DMS153 treated with DMSO at 0.1 percent for 48 hours (cell line): ENCODE measurements around the gene ASTL.

Experiments
- DNase-seq: peaks from one replicate; lab custom pipeline; 2025; ENCODE audit not compliant: unreplicated experiment; lab: John Stamatoyannopoulos, UW

ASTL gene

DNA sequence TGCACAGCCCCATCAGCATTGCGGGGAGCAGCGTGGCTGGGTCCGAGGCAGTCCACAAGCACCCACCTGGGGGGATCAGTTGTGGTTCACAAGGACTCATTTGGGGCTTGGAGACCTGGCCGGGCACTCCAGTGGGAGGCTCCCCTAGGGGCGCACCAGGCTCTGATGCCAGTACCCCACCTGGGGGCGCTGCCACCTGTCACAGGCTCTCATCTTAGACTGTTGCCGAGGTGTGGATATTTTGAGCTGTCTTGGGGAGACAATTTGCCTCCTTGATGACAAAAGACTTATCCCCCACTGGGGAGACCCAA lies 25.0 kb downstream of the ASTL start:
- DNase-seq: no peak

DNA sequence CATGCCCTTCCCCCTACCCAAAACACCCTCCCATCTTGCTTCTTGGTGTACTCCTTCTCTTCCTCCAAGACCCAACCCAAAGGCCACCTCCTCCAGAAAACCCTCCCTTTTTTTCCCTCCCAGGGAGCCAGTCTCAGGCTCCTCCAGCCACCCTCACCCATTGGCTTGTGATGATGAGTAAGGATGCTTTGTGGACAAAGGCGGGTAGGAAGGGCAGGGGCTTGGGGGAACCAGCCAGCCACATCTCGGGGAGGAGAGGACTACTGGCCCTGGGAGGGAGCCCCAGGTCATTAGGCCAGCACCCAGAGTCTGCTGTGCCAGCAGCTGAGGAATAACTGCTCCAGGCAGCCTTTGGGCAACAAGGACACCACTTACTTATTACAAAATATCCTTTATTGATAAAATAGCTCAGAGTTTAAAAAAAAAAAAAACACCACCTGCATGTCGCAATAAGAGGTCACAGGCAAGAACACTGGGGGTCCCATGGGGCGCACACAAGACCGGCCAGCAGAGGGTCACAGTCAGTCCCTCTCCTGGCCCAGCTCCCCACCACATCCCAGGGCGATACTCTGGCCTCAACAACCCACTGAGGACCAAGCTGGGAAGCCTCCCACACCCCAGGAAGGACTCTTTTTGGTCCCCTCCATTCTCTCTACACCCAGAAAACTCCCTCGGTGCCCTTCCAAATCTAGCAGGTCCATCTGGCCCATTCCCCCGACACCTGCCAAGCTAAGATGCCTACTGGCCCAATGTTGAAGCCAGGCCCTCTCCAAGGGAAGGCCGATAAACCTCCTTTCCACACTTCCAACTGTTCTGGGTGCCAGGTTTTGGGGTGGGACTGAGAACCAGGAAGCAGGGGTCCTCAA lies 25.6 kb downstream of the ASTL start:
- no peak for DNase-seq

DNA sequence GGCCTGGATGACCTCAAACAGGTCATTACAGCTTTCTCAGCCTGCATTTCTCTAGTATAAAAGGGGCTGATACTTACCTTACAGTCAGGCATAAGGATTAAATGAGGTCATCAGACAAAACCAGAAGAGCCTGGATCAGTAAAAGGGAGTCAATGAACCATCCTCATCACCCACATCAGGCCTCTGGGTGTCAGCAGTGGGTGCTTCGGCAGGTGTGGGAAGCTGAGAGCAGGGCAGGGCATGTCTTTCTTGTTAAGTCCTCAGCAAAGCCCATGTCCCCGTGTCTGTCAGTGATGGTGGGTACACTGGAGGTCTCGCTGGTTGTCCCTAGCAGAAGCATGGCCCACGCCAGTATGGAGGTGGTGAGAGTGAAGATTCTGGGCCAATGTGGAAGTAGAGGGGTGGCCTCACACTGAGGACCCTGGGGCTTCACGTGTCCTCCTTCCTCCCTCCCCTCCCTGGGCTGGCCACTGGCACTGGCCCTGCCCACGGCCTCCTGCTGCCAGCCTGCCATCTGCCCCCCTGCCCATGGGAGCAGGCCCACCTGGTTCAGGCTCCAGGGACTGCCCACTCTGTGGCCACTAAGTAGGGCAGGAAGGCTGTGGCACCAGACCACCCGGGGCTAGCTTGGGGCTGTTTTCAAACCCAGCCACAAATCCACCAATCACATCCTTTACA lies 26.3 kb downstream of the ASTL start:
- no peak for DNase-seq

DNA sequence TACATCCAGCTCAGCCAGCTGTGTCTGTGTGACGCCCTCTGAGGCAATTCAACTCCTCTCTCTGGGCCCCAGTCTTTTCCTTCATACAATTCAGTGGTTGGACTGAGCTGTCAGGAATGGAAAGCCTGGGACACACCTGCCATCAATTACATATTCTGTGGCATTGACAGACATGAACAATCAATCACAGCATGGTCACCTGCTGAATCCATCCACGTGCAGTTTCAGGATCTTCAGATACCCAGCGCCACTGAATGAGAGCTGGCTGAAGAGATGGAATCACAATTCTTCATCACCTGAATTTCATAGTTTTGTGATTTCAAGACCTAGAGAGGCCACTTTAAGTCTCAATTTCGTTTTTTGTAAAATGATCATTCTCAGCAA lies 27.1 kb downstream of the ASTL start:
- DNase-seq: no peak

DNA sequence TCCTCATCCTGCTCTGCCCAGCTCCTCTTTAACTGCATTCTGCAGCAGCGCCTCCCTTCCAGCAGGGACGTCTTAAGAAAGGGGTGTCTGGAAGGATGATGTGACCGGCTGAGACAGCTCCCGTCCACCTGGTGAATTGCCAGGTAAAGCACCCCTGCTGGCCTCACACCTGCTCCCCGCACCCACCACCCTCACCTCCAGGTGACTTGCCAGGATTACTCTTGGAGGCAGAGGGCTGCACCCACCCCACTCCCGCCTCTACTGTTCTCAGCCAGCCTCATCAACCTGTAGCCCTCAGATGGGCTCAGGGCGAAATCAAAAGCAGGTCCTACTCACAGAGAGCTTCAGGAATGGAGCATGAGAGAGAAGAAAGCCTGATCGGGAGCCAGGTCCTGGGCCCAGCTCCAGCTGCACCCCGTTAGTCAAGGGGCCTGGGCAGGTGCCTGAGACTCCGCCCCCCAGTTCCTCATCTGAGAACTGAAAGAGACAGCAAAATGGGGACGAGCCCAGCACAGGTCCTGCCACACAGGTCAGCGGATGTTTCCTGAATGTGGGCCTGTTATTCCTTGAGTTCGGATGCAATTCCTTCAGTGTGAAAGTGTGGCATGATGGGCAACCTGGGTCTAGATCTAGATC lies 27.6 kb downstream of the ASTL start:
- no peak for DNase-seq

DNA sequence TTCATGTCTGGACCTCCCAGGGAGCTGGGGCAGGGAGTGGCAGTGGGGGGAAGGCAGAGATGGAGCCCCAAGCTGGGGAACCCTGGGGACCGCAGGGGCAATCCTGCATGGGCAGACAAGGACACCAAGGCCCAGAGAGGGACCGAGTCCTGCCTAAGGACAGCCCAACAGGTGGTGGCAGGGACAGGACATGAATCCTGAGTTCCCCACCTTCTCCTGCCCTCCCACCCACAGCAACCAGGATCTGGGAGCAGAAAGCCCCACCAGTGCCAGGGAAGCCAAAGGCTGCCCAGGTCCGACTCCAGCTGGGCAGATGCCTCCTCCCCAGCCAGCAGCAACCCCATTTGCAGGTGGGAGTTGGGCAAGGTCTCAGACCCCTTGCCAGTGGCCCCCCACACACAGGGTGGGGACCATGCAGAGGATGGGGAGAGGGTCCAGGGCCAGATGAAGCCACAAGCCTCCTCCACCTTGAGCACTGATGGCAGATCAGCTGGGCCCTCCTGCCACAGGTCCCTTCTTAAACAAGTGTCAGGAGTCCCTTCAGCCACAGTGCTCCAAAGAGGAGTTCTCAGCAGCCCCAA lies 28.3 kb downstream of the ASTL start:
- no peak for DNase-seq

DNA sequence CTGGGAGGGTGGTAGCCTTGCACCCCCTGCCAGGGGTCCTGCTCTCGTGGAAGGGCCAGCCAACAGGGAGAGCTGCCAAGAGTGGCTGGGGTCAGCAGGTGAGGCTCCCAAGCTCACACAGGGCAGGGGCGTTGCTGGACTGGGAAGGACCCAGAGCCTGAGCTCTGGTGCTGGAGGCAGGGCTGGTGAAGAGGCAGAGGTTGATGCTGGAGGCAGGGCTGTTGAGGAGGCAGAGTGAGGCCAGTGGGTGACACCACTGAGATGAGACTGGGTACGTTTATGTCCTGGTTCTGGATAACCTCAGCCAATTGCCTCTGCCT lies 29.0 kb downstream of the ASTL start:
- no peak for DNase-seq

DNA sequence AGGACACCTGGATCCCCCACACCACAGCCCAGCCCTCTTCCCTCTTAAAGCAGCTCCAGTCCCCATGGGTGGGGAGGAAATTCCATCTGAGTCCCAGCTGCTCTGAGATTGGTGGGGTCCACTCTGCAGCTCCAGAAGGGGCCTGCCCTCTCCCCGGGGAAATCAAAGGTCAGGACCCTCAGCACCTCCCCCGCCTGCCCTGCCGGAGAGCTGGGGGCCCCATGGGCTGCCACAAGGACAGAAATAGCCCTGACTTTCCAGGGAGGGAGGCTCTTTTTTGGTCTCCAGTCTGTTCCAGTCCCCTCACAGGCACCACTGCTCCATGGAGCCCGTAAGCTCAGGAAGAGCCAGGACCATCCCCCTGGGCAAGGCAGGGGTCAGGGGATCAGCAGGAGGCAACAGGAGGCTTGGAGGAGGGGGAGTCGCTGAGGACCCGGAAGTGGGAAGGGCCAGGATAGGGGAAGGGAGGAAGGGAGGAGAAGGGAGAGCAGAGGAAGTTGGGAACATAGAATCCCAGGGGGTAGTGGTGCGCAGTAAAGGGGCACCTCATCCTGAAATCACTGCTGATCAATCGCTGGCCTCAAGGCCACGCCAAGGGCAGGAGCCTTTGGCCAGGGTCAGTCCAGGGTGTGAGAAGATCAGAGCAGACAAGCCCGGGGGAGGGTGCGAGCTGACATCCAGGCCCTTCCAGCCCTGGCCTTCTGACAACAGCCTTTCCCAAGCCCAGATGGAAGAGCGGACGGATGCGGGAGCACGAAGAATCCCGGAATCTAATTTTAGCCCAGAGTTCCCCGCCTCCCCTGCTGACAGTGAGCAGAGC lies 29.6 kb downstream of the ASTL start:
- no peak for DNase-seq

DNA sequence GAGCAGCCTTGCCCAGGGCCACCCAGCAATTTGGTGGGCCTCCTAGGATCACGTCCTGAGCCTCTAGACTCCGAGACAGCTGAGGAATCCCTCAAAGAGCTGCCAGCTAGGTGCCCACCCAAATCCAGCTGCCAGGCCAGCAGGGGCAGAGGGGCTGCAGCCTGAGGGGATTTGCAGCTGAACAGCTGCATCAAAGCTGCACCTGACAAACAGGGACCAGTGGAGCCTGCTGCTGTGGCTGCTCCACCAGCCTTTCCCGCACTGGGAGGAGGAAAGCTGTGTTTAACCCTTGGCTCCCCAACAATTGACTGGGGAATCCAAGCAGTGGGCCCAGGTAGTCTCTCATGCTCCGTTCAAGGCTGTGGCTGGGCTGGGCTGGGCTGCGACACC lies 30.2 kb downstream of the ASTL start:
- DNase-seq: no peak

DNA sequence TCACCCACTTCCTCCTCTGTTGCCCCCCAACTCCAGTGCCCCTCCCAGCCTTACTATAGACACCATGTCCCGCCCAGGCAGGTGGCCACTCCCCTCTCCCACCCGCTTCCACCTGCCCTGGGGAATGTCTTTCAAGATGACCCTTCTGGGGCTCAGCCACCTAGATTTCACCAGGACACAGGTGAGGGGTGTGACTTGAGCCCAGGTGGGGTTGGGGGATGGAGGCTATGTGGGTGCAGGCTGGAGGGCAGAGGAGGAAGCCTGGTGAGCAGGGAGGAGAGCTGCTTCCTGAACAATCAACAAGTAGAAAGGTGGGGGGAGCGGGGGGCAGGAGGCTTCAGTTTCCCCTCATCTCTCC lies 30.6 kb downstream of the ASTL start:
- DNase-seq: no peak

DNA sequence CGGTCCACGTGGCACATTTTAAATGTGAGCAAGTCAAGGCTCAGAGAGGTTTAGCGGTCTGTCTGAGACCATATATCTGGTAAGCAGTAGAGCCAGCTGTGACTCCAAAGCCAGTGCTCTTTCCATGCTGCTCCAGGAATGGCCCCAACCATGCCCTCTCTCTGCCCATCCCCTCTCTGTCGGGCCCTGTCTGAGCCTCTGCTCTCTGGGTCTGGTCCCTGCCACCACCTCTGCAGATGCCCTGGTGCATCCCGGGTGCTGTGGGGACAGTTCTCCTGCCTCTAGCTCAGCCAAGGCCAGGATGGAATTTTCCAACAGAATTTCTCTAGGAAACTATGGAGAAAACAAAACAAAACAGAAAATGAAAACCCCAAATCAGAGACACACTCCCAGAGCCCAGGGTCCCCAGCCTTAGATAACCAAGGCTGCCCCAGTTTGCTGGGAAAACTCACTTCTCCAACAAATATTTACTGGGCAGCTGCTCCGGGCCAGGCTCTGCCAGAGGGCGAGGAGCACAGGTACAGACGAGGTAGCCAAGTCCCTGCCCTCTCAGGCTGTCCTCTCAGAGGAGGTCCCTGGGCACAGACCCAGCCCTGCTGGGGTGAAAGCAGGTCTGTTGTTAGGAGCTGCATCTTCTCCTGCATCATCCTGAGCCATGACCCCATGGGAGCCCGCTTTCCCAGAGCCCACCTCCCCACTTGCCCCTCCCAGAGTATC lies 31.2 kb downstream of the ASTL start:
- DNase-seq: no peak

DNA sequence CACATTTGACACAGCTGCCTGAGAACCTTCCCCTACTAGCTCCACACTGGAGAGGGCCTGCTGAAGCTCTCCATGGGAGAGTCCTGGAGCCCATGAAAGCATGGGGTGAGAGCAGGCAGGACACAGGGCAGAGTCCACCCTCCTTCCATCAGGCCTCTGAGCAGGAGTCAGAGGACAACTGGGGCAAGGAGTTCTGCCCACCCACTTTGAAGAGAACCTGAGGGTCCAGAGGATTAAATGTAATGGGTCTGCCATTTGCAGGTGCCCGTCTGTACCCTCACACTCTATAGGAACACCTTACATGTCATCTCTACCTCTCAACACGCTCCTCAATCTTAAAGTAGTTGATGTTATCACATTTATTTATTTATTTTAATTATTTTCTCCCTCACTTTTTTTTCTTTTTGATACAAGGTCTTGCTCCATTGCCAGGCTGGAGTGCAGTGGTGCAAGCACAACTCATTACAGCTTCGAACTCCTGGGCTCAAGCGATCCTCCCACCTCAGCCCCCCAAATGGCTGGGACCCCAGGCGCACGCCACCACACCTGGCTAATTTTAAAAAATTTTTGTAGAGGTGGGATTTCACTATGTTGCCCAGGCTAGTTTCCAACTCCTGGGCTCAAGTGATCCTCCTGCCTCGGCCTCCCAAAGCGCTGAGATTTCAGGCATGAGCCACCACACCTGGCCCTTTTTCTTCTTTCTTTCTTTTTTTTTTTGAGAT lies 32.1 kb downstream of the ASTL start:
- no peak for DNase-seq

DNA sequence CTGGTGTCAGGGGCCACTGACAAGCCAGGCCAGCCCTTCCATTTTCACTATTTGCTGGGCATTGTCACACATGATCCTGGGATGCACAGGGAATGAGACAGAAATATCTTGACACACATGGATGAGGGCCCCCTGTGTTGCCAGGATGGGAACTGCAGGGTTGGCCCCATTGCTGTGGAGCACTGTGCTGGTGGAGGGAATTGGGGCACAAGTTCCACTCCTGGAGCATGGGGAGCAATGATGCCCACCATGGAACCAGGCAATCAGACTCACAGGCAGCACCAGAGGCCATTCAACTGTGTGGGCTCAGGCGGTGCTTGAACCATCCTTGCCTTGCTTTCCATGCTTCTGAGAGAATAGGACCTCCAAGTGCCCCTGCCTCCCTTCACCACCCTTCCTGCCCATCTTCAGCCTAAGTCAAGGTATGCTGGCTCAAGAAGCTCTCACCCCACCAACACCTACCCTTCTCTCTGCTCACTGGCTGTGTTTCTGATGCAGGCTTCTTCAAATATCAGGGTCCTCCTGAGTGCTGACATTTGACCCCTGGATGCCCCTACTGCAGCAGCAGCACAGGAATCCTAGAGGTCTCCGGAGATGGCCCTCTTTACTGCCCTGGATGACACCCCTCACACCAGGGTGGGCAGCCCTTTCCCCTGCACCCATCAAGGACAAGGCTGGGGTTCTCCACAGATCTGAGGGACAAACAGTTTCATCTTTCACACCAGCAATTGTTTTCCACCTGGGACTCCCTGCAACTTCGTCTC lies 33.0 kb downstream of the ASTL start:
- no peak for DNase-seq

DNA sequence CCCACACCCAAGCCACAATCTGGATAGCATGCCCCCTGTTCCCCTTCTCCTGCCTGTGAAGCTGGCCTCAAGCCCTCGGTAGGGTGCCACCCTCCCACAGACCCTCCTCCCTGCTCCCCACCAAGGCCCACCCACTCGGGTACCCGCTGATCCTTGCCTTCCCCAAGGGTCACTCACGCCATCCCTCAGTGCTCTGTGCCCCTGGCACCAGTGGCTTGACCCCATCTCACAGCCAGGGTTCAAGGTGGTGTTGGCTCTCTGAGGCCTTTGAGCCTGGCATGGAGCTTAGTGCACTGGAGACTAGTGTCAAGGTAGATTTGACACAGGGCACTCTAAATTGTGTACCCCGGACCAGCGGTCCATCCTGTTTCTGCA lies 33.8 kb downstream of the ASTL start:
- no peak for DNase-seq

DNA sequence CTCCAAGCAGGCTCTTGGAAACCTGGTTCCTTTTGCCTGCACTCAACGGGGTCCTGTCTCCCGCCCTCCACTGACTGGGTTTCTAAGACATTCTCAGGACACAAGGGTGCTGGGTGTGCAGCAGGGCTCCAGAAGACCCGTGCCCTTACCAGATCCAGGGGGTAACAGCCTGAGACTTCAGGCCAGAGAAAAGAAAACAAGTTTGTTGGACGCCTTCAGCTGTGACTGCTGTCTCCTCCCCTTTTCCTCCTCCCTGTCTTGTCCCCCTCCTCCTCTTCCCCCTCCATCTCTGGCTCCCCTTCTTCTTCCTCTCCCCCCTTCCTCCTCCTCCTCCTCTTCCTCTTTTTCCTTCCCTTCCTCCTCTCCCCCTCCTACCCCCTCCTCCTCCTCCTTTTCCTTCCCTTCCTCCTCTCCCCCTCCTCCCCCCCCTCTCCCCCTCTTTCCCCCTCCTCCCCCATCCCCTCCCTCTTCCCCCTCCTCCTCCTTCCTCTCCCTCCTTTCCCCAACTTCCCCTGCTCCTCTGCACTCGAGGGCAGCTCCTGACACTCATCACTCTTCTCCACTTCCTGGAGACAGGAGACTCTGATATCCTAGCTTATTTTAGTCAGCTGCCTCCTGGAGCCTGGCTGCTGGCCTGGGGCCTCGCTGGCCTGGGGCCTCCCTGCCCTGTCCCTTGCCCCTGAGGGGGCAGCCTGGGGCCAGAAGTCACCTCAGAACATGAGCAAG lies 34.4 kb downstream of the ASTL start:
- no peak for DNase-seq

DNA sequence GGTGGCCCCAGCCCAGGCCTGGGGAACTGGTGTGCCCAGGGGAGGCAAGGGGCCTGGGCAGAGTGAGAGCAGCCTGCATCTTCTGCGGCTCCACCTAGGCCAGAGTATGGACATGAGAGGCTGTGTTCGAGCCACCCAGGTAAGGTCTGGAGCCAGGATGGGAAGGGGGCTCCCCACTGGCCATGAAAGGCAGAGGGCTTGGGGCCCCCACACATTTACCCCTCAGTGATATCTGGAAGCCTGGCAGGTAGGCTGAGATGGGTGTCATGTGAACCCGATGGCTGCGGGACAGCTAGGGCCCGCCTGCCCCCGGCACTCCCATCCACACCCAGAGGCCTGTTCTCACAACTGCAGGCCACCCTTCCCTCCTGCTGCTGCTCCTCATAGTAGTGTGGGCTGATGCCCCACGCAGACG lies 35.1 kb downstream of the ASTL start:
- DNase-seq: no peak

DNA sequence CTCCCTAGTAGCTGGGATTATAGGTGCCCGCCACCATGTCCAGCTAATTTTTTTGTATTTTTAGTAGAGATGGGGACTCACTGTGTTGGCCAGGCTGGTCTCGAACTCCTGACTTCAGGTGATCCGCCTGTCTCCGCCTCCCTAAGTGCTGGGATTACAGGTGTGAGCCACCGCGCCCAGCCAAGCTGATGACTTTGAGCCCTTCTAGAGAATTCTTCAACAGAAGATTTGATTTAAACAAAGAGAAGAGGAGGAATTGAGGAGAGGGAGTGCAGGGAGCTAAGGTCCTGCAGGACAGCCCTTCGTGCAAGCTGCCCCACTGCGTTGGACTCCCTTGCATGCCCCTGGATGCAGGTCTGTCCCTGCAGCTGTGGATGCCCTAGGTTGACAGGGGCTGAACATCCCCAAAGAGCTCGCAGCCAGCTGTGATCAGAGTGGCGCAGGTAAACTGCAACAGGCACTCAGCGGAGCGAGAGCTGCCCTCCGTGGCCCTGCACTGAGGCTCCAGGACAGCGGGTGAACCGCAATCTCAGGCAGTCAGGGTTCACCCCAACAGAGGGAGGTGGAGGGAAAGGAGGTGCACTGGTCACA lies 35.6 kb downstream of the ASTL start:
- DNase-seq: no peak

DNA sequence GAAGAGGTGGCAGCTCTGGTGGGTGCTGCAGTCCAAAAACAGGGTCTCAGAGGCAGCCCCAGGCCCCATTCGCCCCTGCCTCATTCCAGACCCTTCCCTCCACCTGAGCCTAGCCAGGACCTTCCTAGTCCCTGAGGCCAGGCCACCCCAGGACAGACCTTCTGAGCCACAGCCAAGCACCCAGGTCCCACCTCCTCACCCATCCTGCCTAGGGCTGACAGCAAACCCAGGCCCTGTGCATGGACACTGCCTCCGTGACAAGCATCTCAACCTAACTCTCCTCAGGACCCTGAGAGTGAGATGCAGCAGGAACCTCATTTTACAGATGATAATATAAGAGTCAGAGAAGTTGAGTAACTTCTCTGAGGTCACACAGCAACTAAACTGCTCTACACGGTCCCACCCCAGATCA lies 37.4 kb downstream of the ASTL start:
- no peak for DNase-seq
